Activated CD4-positive, alpha-beta T cell treated with anti-CD3 and anti-CD28 coated beads, Interleukin-2, Interleukin-6, amounts not matched to agents 100 ng/mL and 50 ng/mL, durations not matched to agents 16 hours and 8 hours (primary cell): Measurements from ENCODE around the gene CD24.
"Not testable (repeated sequence)": the region's sequence is repeated elsewhere in the genome, so short reads cannot be mapped to it uniquely, and the experiment has no call there.

ENCODE experiments used
- DNase-seq: peaks from one replicate; pipeline ENCODE4 v3.0.0-alpha.2; 2020

CD24 gene, protein sequence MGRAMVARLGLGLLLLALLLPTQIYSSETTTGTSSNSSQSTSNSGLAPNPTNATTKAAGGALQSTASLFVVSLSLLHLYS

GRCh38 chr6:106974336-106974998 is at the start of gene CD24:
CD24 (minus strand) TSS chr6:106974729; CDS start chr6:106974646, 83 bp downstream.
- DNase-seq, result peak; percentile 14

GRCh38 chr6:107021446-107022185 is 47.1 kb upstream of the CD24 start:
- DNase-seq, result no peak

- DNase-seq, result no peak
Measured at GRCh38 chr6:107020239-107020638, 45.7 kb upstream of the CD24 start.

DNA sequence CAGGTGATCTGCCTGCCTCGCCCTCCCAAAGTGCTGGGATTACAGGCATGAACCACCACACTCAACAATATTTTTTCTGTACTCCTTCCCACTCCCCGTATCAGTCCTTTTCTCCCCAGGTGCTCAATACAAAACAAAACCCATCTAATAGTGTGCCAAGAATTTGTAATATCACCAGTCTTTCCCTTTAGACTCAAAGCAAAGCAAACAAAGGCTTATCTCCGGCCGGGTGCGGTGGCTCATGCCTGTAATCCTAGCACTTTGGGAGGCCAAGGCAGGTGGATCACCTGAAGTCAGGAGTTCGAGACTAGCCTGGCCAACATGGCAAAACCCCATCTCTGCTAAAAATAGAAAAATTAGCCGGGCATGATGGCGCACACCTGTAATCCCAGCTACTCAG is 45.1 kb upstream of the CD24 start:
- DNase-seq, result not testable (repeated sequence)

GRCh38 chr6:107019047-107019446 is 44.5 kb upstream of the CD24 start:
- DNase-seq, result no peak

DNA sequence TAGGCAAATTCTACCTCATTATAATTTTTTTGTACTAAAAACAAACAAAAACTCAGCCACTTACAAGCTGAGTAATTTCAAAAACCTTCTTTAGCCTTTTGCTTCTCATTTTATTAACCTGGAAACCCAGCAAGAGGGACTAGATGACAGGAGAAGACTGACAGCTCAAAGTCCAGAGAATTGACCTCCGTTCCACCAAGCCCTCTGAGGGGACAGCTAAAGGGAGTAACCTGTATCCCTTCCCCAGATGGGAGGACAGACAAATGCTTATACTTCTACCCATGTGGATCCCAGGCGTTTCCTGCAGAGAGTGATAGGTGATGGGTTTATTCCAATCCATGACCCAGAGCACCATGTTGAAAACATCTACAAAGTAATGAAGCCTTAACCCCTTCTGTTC is 35.0 kb upstream of the CD24 start:
- no peak for DNase-seq

DNA sequence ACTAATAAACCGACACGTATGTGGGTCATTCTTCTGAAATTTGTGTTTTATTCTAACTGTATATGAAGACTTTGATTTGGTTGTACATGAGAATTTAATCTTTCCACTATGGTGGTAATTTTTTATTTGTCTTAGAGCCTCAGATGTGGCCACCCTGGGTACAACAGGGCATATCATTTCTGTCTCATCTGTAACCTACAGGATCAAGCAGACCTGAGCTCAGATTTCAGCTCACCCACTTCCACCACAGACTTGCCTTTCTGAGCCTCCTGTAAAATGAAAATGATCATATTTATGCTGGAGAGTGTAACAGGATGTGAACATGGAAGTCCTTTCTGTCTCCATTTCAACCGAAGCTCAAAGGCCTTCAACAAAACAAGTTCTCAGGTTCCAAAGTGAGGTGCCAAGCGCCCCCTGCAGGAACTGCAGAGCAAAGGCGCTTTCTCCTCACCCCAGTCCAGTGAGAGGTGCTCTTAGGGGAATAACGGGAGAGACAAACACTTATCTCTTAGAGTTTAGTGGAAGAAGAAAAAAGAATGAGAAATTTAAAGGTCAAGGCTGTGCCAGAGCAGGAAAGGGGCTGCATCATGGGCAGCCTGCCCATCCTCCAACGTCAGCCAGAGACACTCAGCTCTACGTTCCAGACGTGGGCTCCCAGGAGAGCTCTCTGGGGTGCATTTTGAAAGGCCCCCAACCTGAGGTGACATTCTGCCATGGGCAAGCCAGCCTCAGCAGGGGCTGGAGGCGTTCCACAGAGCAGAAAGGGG is 23.0 kb upstream of the CD24 start:
- DNase-seq, result peak; percentile 70

GRCh38 chr6:106995640-106996039 is 21.1 kb upstream of the CD24 start:
- DNase-seq, result no peak

- DNase-seq, result not testable (repeated sequence)
Measured at GRCh38 chr6:106989737-106990136, 15.2 kb upstream of the CD24 start.

GRCh38 chr6:106988664-106989063 is 14.1 kb upstream of the CD24 start:
- DNase-seq, result no peak

- DNase-seq, result no peak
Measured at GRCh38 chr6:106981926-106982325, 7.4 kb upstream of the CD24 start.

- no peak for DNase-seq
Measured at GRCh38 chr6:106980926-106981325, 6.4 kb upstream of the CD24 start.

GRCh38 chr6:106979435-106979884 is 4.9 kb upstream of the CD24 start:
- peak; percentile 86 for DNase-seq

DNA sequence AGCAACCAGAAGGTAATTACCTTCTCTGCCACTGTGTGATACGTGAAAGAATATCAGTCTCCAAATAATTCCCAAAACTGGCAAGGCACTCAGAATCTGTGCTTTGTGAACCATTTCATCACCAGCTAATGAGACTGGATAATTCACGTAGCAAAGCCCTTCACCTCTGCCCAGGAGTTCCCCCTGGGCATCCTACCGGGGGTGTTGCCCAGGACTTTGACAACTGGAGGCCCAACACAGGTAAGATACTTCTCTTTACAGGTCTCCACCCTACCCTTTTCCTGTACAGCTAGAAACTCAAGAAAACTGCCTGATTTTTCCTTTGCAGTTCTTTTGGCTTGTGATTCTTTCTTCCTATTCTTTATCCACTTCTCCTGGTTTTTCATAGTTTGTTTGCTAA is 2.7 kb upstream of the CD24 start:
- no peak for DNase-seq

DNA sequence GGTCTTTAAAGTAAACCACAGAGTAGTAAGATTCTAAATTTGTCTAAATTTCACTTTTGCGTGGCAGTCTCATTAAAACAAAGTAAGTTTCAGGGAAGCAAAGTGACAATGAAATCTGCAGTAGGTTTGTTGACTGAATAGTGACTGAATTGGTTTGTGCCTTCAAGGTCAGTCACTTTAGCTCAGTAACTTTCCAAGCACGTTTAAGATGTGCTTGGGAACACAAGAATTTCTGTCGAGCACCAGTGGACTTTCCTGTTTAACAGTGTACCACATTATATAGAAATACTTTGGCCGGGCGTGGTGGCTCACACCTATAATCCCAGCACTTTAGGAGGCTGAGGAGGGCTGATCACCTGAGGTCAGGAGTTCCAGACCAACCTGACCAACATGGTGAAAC is 1.7 kb upstream of the CD24 start:
- DNase-seq, result no peak

GRCh38 chr6:106975738-106976064 is 1.2 kb upstream of the CD24 start:
- no peak for DNase-seq

DNA sequence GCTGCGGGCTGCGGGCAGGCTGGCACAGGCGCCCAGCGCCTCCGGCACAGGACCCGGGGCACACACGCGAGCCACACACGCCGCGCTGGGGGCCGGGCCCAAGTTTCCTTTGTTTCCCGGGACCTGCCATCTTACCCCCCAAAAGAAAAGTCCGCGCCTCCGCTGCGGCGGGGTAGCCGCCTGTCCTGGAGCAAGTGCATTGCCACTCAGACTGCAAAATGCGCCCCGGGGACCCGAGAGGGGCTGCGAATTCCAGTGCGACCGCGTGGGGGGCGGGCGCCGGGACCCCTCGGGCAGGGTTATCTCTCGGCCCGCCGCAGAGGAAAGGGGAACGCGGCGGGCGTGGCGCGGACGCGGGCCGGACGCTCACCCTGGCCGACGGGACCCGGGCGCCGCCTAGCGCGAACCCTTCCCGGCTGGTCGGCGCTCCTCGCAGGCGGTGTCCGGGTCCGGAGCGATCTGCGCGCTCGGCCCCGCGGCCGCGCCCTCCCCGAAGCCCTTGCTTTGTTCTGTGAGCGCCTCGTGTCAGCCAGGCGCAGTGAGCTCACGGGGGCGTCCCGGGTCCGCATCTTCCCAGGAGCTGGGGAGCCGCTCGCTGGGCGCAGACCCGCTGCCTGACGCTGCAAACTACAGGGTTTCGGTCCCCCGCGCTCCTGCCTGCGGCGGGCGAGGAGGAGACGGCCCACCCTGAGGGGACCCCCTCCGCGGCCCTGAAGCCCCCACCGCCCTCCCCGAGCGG is 639 bp upstream of the CD24 start:
- peak; percentile 21 for DNase-seq

DNA sequence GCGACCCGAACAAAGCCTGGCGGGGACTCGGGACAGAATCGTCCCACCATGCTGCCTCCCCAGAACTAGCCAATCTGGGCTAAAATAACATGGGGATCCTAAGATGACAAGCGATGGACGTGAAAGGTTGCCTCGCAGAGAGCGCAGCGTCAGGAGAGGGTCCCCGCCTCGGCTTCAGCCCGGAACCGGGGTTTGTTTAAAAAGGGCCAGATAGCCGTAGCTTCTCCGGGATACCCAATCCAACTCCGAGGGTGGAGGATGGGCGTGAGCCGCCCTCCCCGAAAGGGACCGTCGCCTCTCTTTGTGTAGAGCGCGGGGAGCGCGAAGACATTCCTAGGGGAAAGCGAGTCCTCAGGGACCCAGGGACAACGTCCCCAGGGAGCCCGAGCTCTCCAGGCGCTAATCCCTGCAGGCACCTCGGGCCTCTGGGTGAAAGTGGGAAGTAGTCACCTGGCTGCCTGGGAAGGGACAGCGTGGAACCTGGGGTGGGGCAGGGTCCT is 643 bp downstream of the CD24 start:
- no peak for DNase-seq

DNA sequence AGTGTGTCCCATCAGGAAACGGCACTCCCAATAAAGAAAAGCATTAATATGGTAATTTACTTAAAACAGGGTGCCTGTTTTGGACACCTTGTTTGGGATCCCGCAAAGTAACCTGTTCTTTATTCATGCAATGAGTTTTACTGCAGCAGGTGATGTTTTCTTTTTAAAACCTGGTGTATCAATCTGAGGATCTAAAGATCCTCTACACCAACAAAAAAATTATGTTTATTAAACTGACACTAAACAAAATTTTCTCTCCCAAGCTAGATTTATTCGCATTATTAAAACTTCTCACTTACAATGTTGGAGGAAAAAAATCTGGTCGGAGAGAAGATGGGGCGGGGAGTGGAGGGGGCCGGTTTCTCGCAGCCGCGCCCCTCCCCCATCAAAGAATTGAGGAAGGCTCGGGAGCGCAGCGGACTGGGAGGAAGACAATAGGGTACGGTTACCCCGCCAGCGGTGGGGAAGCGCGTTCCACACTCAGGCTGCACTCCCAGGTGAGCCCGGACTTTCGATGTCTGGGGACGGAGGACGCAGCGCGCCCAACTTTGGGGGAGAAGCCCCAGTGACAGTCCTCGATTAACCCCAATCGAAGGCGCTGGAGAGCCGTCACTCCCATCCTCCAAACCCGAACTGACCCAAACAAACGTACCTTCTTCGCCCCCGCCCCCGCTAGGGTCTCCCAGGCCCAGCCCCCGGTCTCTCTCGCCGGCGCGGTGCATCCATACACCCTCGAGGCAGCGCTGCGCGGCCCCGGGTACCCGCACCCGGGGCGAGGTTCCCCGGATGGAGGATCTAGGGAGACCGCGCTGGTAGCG is 1.3 kb downstream of the CD24 start:
- no peak for DNase-seq

GRCh38 chr6:106972500-106972899 is 2.0 kb downstream of the CD24 start:
- no peak for DNase-seq

DNA sequence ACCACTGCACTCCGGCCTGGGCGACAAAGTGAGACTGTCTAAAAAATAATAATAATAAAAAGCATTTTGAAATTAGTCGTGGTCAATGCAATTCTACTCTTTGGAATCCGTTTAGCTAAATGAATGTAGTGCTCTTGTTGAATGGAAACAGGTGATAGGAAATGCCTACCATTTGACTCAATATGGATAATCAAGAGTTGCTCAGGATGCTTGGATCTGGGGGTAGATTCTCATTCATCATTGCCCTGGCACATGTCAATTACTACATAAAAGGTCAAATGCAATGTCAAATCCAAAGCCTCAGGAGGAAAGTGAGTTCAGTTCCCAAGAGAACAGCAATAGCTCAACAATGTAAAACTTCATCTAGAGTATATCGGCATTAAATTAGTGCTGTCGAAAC is 3.8 kb downstream of the CD24 start:
- DNase-seq, result not testable (repeated sequence)
